Ishikawa (cell line): ENCODE results near the gene AMMECR1.

ENCODE experiments used
- CEBPB ChIP-seq: IDR thresholded peaks from 2 replicates; pipeline ENCODE4 v1.6.1; 2012
- CREB1 ChIP-seq: IDR thresholded peaks from 2 replicates; pipeline ENCODE4 v1.6.1; 2012; ENCODE audit warnings: low read depth
- EGR1 ChIP-seq: IDR thresholded peaks from 2 replicates; pipeline ENCODE4 v1.6.1; 2012
- EP300 ChIP-seq: IDR thresholded peaks from 2 replicates; pipeline ENCODE4 v1.6.1; 2012; ENCODE audit warnings: borderline replicate concordance
- FOXM1 ChIP-seq: IDR thresholded peaks from 2 replicates; pipeline ENCODE4 v1.6.1; 2012; ENCODE audit warnings: low read depth, borderline replicate concordance
- MAX ChIP-seq: IDR thresholded peaks from 2 replicates; pipeline ENCODE4 v1.6.1; 2012
- RAD21 ChIP-seq: IDR thresholded peaks from 2 replicates; pipeline ENCODE4 v1.6.1; 2012; ENCODE audit warnings: low read depth
- REST ChIP-seq: IDR thresholded peaks from 2 replicates; pipeline ENCODE4 v1.6.1; 2012; ENCODE audit warnings: low read depth, mild to moderate bottlenecking
- TAF1 ChIP-seq: IDR thresholded peaks from 2 replicates; pipeline ENCODE4 v1.6.1; 2012; ENCODE audit warnings: low read depth, mild to moderate bottlenecking
- TCF12 ChIP-seq: IDR thresholded peaks from 2 replicates; pipeline ENCODE4 v1.6.1; 2012; ENCODE audit warnings: low read depth
- TEAD4 ChIP-seq: IDR thresholded peaks from 2 replicates; pipeline ENCODE4 v1.6.1; 2012
- USF1 ChIP-seq: IDR thresholded peaks from 2 replicates; pipeline ENCODE4 v1.6.1; 2012
- YY1 ChIP-seq: IDR thresholded peaks from 2 replicates; pipeline ENCODE4 v1.6.1; 2012; ENCODE audit warnings: low read depth

GRCh38 chrX:110250847-110251246 lies 67.0 kb downstream of the AMMECR1 start:
- TF ChIP-seq FOXM1: no peak
- TF ChIP-seq EP300: no peak
- no peak for TF ChIP-seq TCF12
- TF ChIP-seq YY1: no peak
- no peak for TF ChIP-seq REST
- no peak for TF ChIP-seq USF1
- TF ChIP-seq TAF1: no peak
- TF ChIP-seq MAX: no peak
- TF ChIP-seq EGR1: no peak
- no peak for TF ChIP-seq TEAD4
- TF ChIP-seq RAD21: no peak
- no peak for TF ChIP-seq CREB1
- TF ChIP-seq CEBPB: no peak
